Stomach smooth muscle (tissue), 2 donors: ENCODE results near the gene CASD1.

ENCODE experiments used
- H3K27ac ChIP-seq: one replicate; pipeline ENCODE4 v1.7.0; 2013; ENCODE audit warnings: mild to moderate bottlenecking, low read length, inconsistent platforms
- H3K27me3 ChIP-seq, 2 donors: one replicate each; pipeline ENCODE4 v1.7.0; 2013; ENCODE audit warnings: low read length in 2 of 2; ENCODE audit not compliant: insufficient read depth in 2 of 2, control insufficient read depth in 1 of 2
- H3K36me3 ChIP-seq, 2 donors: one replicate each; pipeline ENCODE4 v1.7.0; 2013; ENCODE audit warnings: low read length in 2 of 2; ENCODE audit not compliant: control insufficient read depth in 2 of 2, insufficient read depth in 2 of 2
- H3K4me1 ChIP-seq: one replicate; pipeline ENCODE4 v1.7.0; 2013; ENCODE audit warnings: low read length; ENCODE audit not compliant: control insufficient read depth, insufficient read depth
- H3K4me3 ChIP-seq, 2 donors: one replicate each; pipeline ENCODE4 v1.7.0; 2013; ENCODE audit warnings: low read length in 2 of 2
- H3K9ac ChIP-seq, 2 donors: one replicate each; pipeline ENCODE4 v1.7.0; 2013; ENCODE audit warnings: low read length in 2 of 2, mild to moderate bottlenecking in 1 of 2
- H3K9me3 ChIP-seq, 2 donors: one replicate each; pipeline ENCODE4 v1.7.0; 2013; ENCODE audit warnings: low read length in 2 of 2; ENCODE audit not compliant: control insufficient read depth in 2 of 2
- donor health status: healthy.
- donor health status: Pancreatic carcinoma.

The CASD1 gene

GRCh38 chr7:94513565-94513860, 3.9 kb downstream of the CASD1 start:
- Histone ChIP-seq H3K27me3 (no peaks in the 10 kb centered on the region), H3K27ac (no peak overlapping the region), H3K4me1 (peaks cover 5% of the 10 kb centered on the region), H3K36me3 (no peaks in the 10 kb centered on the region), H3K4me3 (no peak overlapping the region), H3K9ac (no peak overlapping the region), H3K9me3 (no peaks in the 10 kb centered on the region)

GRCh38 chr7:94514140-94514889, 4.7 kb downstream of the CASD1 start:
- Histone ChIP-seq H3K36me3 (no peaks in the 10 kb centered on the region), H3K9me3 (no peaks in the 10 kb centered on the region), H3K4me1 (peaks cover 2% of the 10 kb centered on the region), H3K9ac (no peak overlapping the region), H3K27me3 (no peaks in the 10 kb centered on the region), H3K4me3 (no peak overlapping the region), H3K27ac (no peak overlapping the region)

GRCh38 chr7:94514917-94515316, 5.3 kb downstream of the CASD1 start:
- no peak overlapping the region for H3K4me3 ChIP-seq
- no peak overlapping the region for H3K9ac ChIP-seq
- H3K36me3 ChIP-seq, result no peaks in the 10 kb centered on the region
- H3K4me1 ChIP-seq, result no peaks in the 10 kb centered on the region
- no peak overlapping the region for H3K27ac ChIP-seq
- no peaks in the 10 kb centered on the region for H3K9me3 ChIP-seq
- no peaks in the 10 kb centered on the region for H3K27me3 ChIP-seq

GRCh38 chr7:94525923-94526322, 16.3 kb downstream of the CASD1 start:
- Histone ChIP-seq H3K9me3 (no peaks in the 10 kb centered on the region), H3K4me1 (no peaks in the 10 kb centered on the region), H3K27me3 (no peaks in the 10 kb centered on the region), H3K9ac (no peak overlapping the region), H3K36me3 (peaks cover 3 to 5% of the 10 kb centered on the region in 2 donors), H3K4me3 (no peak overlapping the region), H3K27ac (no peak overlapping the region)

- no peak overlapping the region for H3K4me3 ChIP-seq
- H3K9me3 ChIP-seq, result no peaks in the 10 kb centered on the region
- H3K4me1 ChIP-seq, result no peaks in the 10 kb centered on the region
- H3K36me3 ChIP-seq, result peaks cover 3 to 5% of the 10 kb centered on the region in 2 donors
- H3K9ac ChIP-seq, result no peak overlapping the region
- H3K27ac ChIP-seq, result no peak overlapping the region
- H3K27me3 ChIP-seq, result no peaks in the 10 kb centered on the region
Measured at GRCh38 chr7:94529516-94529915, 19.9 kb downstream of the CASD1 start.

GRCh38 chr7:94530109-94530508, 20.5 kb downstream of the CASD1 start:
- H3K4me3 ChIP-seq, result no peak overlapping the region
- H3K27ac ChIP-seq, result no peak overlapping the region
- no peaks in the 10 kb centered on the region for H3K4me1 ChIP-seq
- no peaks in the 10 kb centered on the region for H3K9me3 ChIP-seq
- no peak overlapping the region for H3K9ac ChIP-seq
- H3K36me3 ChIP-seq, result peaks cover 5% of the 10 kb centered on the region in 2 donors
- H3K27me3 ChIP-seq, result no peaks in the 10 kb centered on the region

- H3K4me1 ChIP-seq, result no peaks in the 10 kb centered on the region
Measured at GRCh38 chr7:94532676-94533075, 23.1 kb downstream of the CASD1 start.

GRCh38 chr7:94540428-94540827, 30.8 kb downstream of the CASD1 start:
- Histone ChIP-seq H3K4me1 (no peaks in the 10 kb centered on the region), H3K27ac (no peak overlapping the region), H3K9me3 (no peaks in the 10 kb centered on the region), H3K36me3 (peaks cover 0 to 17% of the 10 kb centered on the region in 2 donors), H3K4me3 (no peak overlapping the region), H3K9ac (no peak overlapping the region), H3K27me3 (no peaks in the 10 kb centered on the region)

More at GRCh38 chr7:94532676-94533075, 23.1 kb downstream of the CASD1 start:
- H3K9me3 ChIP-seq, result no peaks in the 10 kb centered on the region
- H3K4me3 ChIP-seq, result no peak overlapping the region
- no peak overlapping the region for H3K27ac ChIP-seq
- H3K36me3 ChIP-seq, result peaks cover 2 to 20% of the 10 kb centered on the region in 2 donors
- no peak overlapping the region for H3K9ac ChIP-seq
- no peaks in the 10 kb centered on the region for H3K27me3 ChIP-seq

- H3K4me1 ChIP-seq, result no peaks in the 10 kb centered on the region
- H3K27me3 ChIP-seq, result no peaks in the 10 kb centered on the region
- H3K9me3 ChIP-seq, result no peaks in the 10 kb centered on the region
- no peaks in the 10 kb centered on the region for H3K36me3 ChIP-seq
- H3K27ac ChIP-seq, result no peak overlapping the region
- H3K9ac ChIP-seq, result no peak overlapping the region
- no peak overlapping the region for H3K4me3 ChIP-seq
Measured at GRCh38 chr7:94547126-94547525, 37.5 kb downstream of the CASD1 start.

- no peak overlapping the region for H3K4me3 ChIP-seq
- no peaks in the 10 kb centered on the region for H3K36me3 ChIP-seq
- no peaks in the 10 kb centered on the region for H3K9me3 ChIP-seq
- no peak overlapping the region for H3K27ac ChIP-seq
- H3K4me1 ChIP-seq, result no peaks in the 10 kb centered on the region
- no peaks in the 10 kb centered on the region for H3K27me3 ChIP-seq
- H3K9ac ChIP-seq, result no peak overlapping the region
Measured at GRCh38 chr7:94556028-94556427, 46.4 kb downstream of the CASD1 start.

- H3K4me3 ChIP-seq, result no peak overlapping the region
- no peaks in the 10 kb centered on the region for H3K4me1 ChIP-seq
- no peaks in the 10 kb centered on the region for H3K36me3 ChIP-seq
Measured at GRCh38 chr7:94557215-94557614, 47.6 kb downstream of the CASD1 start.

More at GRCh38 chr7:94557215-94557614, 47.6 kb downstream of the CASD1 start:
- Histone ChIP-seq H3K27ac (no peak overlapping the region), H3K9me3 (no peaks in the 10 kb centered on the region), H3K9ac (no peak overlapping the region), H3K27me3 (no peaks in the 10 kb centered on the region)
